ENCODE results near the gene METTL26.

- TF ChIP-seq POLR2A (IDR thresholded peaks at IDR 0.05) (no peak), CTCF (IDR thresholded peaks at IDR 0.05) (peak in 5 of 12 donors; percentile 23 to 44 (median 28))
Observed at GRCh38 chr16:589658-590187, 46.4 kb downstream of the METTL26 start, which contains the start of gene RAB40C.

Data from heart left ventricle (tissue), 13 donors.